Liver (tissue), 9 donors: Measurements from ENCODE around the gene WDR46. TPM values are rescaled to one million over a fixed set of nuclear protein-coding genes. Genes with fewer than 3 reads are reported as not detected.
A peak's percentile ranks its signal among the peaks of the same experiment; 100 is the strongest.

Experiments
- DNase-seq: peaks from one replicate; pipeline ENCODE4 v3.0.0-alpha.2; 2017; ENCODE audit warnings: low spot score
- H3K27ac ChIP-seq, 2 donors: one replicate each; pipeline ENCODE4 v1.7.0; 2013; ENCODE audit warnings: inconsistent platforms in 2 of 2, low read length in 2 of 2, control low read depth in 1 of 2, low read depth in 1 of 2, mild to moderate bottlenecking in 1 of 2
- H3K27me3 ChIP-seq, 4 donors: one replicate each; pipeline versions ENCODE4 v1.6.1 to v1.7.0; 2013; ENCODE audit warnings: low read length in 3 of 4, inconsistent platforms in 1 of 4, mild to moderate bottlenecking in 1 of 4, moderate library complexity in 1 of 4; ENCODE audit not compliant: control insufficient read depth in 4 of 4, insufficient read depth in 4 of 4
- H3K36me3 ChIP-seq, 4 donors: one replicate each; pipeline versions ENCODE4 v1.6.1 to v1.7.0; 2013; ENCODE audit warnings: low read length in 3 of 4, mild to moderate bottlenecking in 3 of 4, low read depth in 1 of 4, moderate library complexity in 1 of 4; ENCODE audit not compliant: control insufficient read depth in 4 of 4, insufficient read depth in 3 of 4
- H3K4me1 ChIP-seq, 4 donors: one replicate each; pipeline versions ENCODE4 v1.6.1 to v1.7.0; 2013; ENCODE audit warnings: low read length in 3 of 4, mild to moderate bottlenecking in 3 of 4, moderate library complexity in 1 of 4; ENCODE audit not compliant: control insufficient read depth in 4 of 4, insufficient read depth in 4 of 4
- H3K4me3 ChIP-seq, 3 donors: one replicate each; pipeline versions ENCODE4 v1.6.1 to v1.7.0; 2013; ENCODE audit warnings: low read length in 3 of 3, control low read depth in 1 of 3, low read depth in 1 of 3, mild to moderate bottlenecking in 1 of 3
- H3K9ac ChIP-seq, 2 donors: one replicate each; pipeline ENCODE4 v1.7.0; 2013; ENCODE audit warnings: low read length in 2 of 2, mild to moderate bottlenecking in 2 of 2, moderate library complexity in 2 of 2, control low read depth in 1 of 2, low read depth in 1 of 2
- H3K9me3 ChIP-seq, 4 donors: one replicate each; pipeline versions ENCODE4 v1.6.1 to v1.7.0; 2013; ENCODE audit warnings: low read length in 3 of 4; ENCODE audit not compliant: control insufficient read depth in 4 of 4
- EGR1 ChIP-seq, 2 donors: IDR thresholded peaks; 2 replicates each; pipeline ENCODE4 v1.6.1; 2016 to 2018; ENCODE audit warnings: antibody characterized with exemption in 2 of 2, low read depth in 2 of 2
- FOXA1 ChIP-seq: IDR thresholded peaks from 2 replicates; pipeline ENCODE4 v1.6.1; 2016; ENCODE audit warnings: antibody characterized with exemption
- FOXA2 ChIP-seq: IDR thresholded peaks from 2 replicates; pipeline ENCODE4 v1.6.1; 2016; ENCODE audit warnings: antibody characterized with exemption
- GABPA ChIP-seq, 2 donors: IDR thresholded peaks in 1 of 2; conservative IDR thresholded peaks in 1 of 2; 2 replicates each; pipeline ENCODE4 v1.6.1; 2016; ENCODE audit warnings: antibody characterized with exemption in 2 of 2, mild to moderate bottlenecking in 1 of 2, moderate library complexity in 1 of 2
- HNF4A ChIP-seq, 2 donors: conservative IDR thresholded peaks; 2 replicates each; pipeline ENCODE4 v1.6.1; 2016; ENCODE audit warnings: antibody characterized with exemption in 2 of 2, mild to moderate bottlenecking in 2 of 2
- HNF4G ChIP-seq: IDR thresholded peaks from 2 replicates; pipeline ENCODE4 v1.6.1; 2016; ENCODE audit warnings: antibody characterized with exemption
- JUND ChIP-seq, 2 donors: IDR thresholded peaks; 2 replicates each; pipeline ENCODE4 v1.6.1; 2016; ENCODE audit warnings: antibody characterized with exemption in 2 of 2
- MAX ChIP-seq: IDR thresholded peaks from 2 replicates; pipeline ENCODE4 v1.6.1; 2016; ENCODE audit warnings: antibody characterized with exemption
- NR2F2 ChIP-seq: IDR thresholded peaks from 2 replicates; pipeline ENCODE4 v1.6.1; 2016; ENCODE audit warnings: antibody characterized with exemption
- RAD21 ChIP-seq, 2 donors: IDR thresholded peaks; 2 replicates each; pipeline ENCODE4 v1.6.1; 2016; ENCODE audit warnings: antibody characterized with exemption in 2 of 2, mild to moderate bottlenecking in 2 of 2
- RXRA ChIP-seq, 2 donors: IDR thresholded peaks; 2 replicates each; pipeline ENCODE4 v1.6.1; 2017 to 2018; ENCODE audit warnings: antibody characterized with exemption in 2 of 2, mild to moderate bottlenecking in 1 of 2
- SP1 ChIP-seq: IDR thresholded peaks from 2 replicates; pipeline ENCODE4 v1.6.1; 2018; ENCODE audit warnings: antibody characterized with exemption, mild to moderate bottlenecking
- TAF1 ChIP-seq: conservative IDR thresholded peaks from 2 replicates; pipeline ENCODE4 v1.6.1; 2016; ENCODE audit warnings: antibody characterized with exemption, mild to moderate bottlenecking
- YY1 ChIP-seq: IDR thresholded peaks from 2 replicates; pipeline ENCODE4 v1.6.1; 2016; ENCODE audit warnings: antibody characterized with exemption, mild to moderate bottlenecking
- WGBS: extraction: QIAGEN DNeasy Blood & Tissue Kit; methylation state at CpG from one replicate; pipeline ENCODE4 v1.1.7; 2013; 5-methylcytosine and 5-hydroxymethylcytosine counted together
- polyA plus RNA-seq, 2 donors: library from polyadenylated mRNA; stranded (reverse) in 1 of 2; unstranded in 1 of 2; fragments of 200-250 nt in 1 of 2; fragments of >200 nt in 1 of 2; fragmentation: Nextera tagmentation in 1 of 2; extraction: Ambion mirVana in 1 of 2; gene quantifications; one replicate each; pipeline versions ENCODE4 v1.2.1 to v1.2.3, GENCODE V29; 2013 to 2015
- total RNA-seq, 2 donors: library from RNA; depleted of rRNA; stranded (reverse); fragments of >200 nt; gene quantifications; one replicate each; pipeline ENCODE4 v1.2.3, GENCODE V29; 2014
- TF ChIP-seq, protein P1 (sequence below): IDR thresholded peaks from 2 replicates; pipeline ENCODE4 v1.6.1; 2016; ENCODE audit warnings: antibody characterized with exemption
- TF ChIP-seq, protein P2 (sequence below): IDR thresholded peaks from 2 replicates; pipeline ENCODE4 v1.6.1; 2016; ENCODE audit warnings: antibody characterized with exemption
- TF ChIP-seq, protein P3 (sequence below): fragments of 150-350 bp; IDR thresholded peaks from 2 replicates; pipeline ENCODE4 v1.5.1; 2017; ENCODE audit warnings: improper control_type of control experiment, low read depth, low read length; ENCODE audit not compliant: missing input control
- donor health status: healthy.
- donor health status: healthy.
- donor health status: healthy.
- donor health status: healthy.
- donor health status: healthy.

The WDR46 gene
- total and polyA plus RNA-seq, 4 donors: 17.9 to 30.2 (median 25.7) TPM

DNA sequence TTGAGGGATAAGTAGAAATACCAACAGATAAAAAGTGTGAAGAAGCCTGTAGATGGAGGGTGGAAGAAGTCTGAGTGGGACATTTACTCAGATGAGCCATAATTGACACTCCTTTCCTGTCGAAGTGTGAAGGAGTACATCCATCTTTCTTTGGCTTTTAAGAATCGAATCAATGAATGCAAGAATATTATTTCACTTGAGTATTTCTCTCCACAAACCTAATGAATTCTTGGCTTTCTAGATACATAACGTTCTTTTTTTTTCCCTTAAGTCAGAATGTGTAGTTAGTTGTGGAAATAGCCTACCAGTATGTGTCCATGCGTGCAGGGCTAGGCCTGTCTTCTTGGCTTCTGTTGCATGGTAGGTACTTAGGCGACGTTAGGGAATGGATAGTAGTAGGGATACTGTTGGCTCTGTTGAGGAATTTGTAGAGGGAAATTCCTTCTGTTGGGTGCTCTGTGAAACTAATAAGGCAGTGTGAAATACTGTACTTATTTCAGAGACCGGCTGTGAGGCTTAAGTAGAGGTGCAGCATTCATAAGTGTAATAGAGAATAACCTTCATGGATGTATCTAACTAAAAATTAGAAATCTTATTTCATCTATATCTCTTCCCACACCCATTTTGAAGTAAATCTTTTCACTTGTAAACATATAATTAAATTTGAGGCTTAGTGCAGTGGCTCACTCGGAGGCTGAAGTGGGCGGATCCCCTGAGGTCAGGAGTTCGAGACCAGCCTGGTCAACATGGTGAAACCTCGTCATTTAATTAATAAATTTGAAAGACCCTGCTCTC, 15.7 kb downstream of the WDR46 start:
- no peaks in the 10 kb centered on the region for H3K9me3 ChIP-seq
- H3K27me3 ChIP-seq: no peaks in the 10 kb centered on the region
- peak overlapping the region; percentile 70 to 97 for H3K9ac ChIP-seq
- H3K36me3 ChIP-seq: peaks cover 0 to 34% (median 18%) of the 10 kb centered on the region in 4 donors
- no peak for TF ChIP-seq MAX
- TF ChIP-seq EGR1 (IDR thresholded peaks at IDR 0.05; ENCODE audit: low read depth in 2 of 2): no peak
- no peak for TF ChIP-seq FOXA1
- no peak for TF ChIP-seq TAF1
- H3K4me3 ChIP-seq: peak overlapping the region; percentile 4 to 97 (median 64)
- no peak overlapping the region for H3K27ac ChIP-seq
- 57% methylated on average over 11 of the region's 11 CpGs for WGBS
- no peak for DNase-seq
- peaks cover 9 to 54% (median 42%) of the 10 kb centered on the region in 4 donors for H3K4me1 ChIP-seq

GRCh38 chr6:33272275-33273128, 16.5 kb downstream of the WDR46 start:
- Histone ChIP-seq H3K4me3 (peak overlapping the region; percentile 64 to 97 (median 79)), H3K27ac (peak overlapping the region; percentile 25 to 87), H3K4me1 (peaks cover 9 to 51% (median 41%) of the 10 kb centered on the region in 4 donors), H3K36me3 (peaks cover 0 to 43% (median 26%) of the 10 kb centered on the region in 4 donors), H3K9ac (peak overlapping the region; percentile 70 to 97), H3K27me3 (no peaks in the 10 kb centered on the region), H3K9me3 (no peaks in the 10 kb centered on the region)
- WGBS: 18% methylated on average over 22 of the region's 22 CpGs
- TF ChIP-seq EGR1 (IDR thresholded peaks at IDR 0.05; ENCODE audit: low read depth in 2 of 2) (no peak), RXRA (IDR thresholded peaks at IDR 0.05) (no peak), JUND (IDR thresholded peaks at IDR 0.05) (no peak)
- no peak for DNase-seq

DNA sequence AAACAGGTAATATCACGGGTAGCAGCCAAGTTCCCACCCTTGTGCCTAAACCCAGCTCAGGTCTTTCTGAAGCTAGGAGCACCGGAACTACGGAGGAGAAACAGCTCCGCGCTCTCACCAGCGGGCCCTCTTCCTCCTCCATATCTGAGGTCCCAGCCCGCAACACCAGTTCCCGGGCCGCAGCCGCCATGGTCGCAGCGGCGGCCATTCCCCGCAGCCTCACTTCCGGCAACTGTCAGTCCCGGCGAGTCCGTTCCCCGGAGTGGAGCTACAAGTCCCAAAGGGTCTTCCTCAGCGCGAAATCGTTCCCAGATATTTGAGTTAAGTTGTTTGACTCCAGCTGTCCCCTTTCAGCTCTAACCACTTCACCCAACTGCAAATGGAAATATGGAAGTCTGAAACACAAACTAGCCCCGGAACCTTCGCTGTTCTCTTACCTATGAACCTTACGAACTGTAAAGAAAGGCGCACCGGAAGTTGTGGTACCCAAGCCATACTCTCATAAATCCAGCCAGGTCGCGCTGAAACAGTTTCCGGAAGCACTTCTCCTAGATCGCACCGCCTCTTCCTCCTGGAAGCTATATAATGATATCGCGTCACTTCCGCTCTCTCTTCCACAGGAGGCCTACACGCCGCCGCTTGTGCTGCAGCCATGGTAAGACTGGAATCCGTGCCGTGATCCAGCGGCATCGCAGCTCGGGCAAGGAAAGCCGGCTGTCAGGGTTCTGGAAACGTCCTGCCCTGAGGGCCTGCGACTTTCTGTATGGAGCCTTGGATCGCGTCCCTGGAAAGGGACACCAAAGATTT, 17.4 kb downstream of the WDR46 start, which contains the start of the genes RPS18 and VPS52:
TSS of gene RPS18 (plus strand) at position 608 of the 807 bp plus-strand sequence. CDS start at position 653, 45 bp downstream.
TSS of gene VPS52 (minus strand) at position 409 of the 807 bp plus-strand sequence. CDS start at position 208, 201 bp downstream.
- WGBS: under 1% methylated on average over 48 of the region's 48 CpGs
- Histone ChIP-seq H3K36me3 (peaks cover 3 to 51% (median 33%) of the 10 kb centered on the region in 4 donors), H3K9ac (peak within 1 kb of the TSS; percentile 97 to 98), H3K4me3 (peak within 1 kb of the TSS; percentile 64 to 97 (median 96)), H3K27me3 (no peaks in the 10 kb centered on the region), H3K4me1 (peaks cover 9 to 47% (median 40%) of the 10 kb centered on the region in 4 donors), H3K9me3 (no peaks in the 10 kb centered on the region), H3K27ac (peak within 1 kb of the TSS; percentile 83 to 87)
- DNase-seq: peak; percentile 90
- TF ChIP-seq FOXA2 (peak; percentile 18), SP1 (peak; percentile 53), YY1 (peak; percentile 99), GABPA (IDR thresholded peaks at IDR 0.05 in 1 of 2, conservative IDR thresholded peaks at IDR 0.05 in 1 of 2) (peak; percentile 99 to 100), RAD21 (IDR thresholded peaks at IDR 0.05) (peak in 1 of 2 donors; percentile 23), MAX (peak; percentile 87), RXRA (IDR thresholded peaks at IDR 0.05) (peak in 1 of 2 donors; percentile 45), FOXA1 (peak; percentile 25), NR2F2 (peak; percentile 68), HNF4A (conservative IDR thresholded peaks at IDR 0.05) (no peak), JUND (IDR thresholded peaks at IDR 0.05) (no peak), HNF4G (no peak)
- TF ChIP-seq, protein P1, sequence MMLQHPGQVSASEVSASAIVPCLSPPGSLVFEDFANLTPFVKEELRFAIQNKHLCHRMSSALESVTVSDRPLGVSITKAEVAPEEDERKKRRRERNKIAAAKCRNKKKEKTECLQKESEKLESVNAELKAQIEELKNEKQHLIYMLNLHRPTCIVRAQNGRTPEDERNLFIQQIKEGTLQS: no peak
- TF ChIP-seq, protein P2, sequence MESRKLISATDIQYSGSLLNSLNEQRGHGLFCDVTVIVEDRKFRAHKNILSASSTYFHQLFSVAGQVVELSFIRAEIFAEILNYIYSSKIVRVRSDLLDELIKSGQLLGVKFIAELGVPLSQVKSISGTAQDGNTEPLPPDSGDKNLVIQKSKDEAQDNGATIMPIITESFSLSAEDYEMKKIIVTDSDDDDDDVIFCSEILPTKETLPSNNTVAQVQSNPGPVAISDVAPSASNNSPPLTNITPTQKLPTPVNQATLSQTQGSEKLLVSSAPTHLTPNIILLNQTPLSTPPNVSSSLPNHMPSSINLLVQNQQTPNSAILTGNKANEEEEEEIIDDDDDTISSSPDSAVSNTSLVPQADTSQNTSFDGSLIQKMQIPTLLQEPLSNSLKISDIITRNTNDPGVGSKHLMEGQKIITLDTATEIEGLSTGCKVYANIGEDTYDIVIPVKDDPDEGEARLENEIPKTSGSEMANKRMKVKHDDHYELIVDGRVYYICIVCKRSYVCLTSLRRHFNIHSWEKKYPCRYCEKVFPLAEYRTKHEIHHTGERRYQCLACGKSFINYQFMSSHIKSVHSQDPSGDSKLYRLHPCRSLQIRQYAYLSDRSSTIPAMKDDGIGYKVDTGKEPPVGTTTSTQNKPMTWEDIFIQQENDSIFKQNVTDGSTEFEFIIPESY: peak; percentile 51
- TF ChIP-seq, protein P3, sequence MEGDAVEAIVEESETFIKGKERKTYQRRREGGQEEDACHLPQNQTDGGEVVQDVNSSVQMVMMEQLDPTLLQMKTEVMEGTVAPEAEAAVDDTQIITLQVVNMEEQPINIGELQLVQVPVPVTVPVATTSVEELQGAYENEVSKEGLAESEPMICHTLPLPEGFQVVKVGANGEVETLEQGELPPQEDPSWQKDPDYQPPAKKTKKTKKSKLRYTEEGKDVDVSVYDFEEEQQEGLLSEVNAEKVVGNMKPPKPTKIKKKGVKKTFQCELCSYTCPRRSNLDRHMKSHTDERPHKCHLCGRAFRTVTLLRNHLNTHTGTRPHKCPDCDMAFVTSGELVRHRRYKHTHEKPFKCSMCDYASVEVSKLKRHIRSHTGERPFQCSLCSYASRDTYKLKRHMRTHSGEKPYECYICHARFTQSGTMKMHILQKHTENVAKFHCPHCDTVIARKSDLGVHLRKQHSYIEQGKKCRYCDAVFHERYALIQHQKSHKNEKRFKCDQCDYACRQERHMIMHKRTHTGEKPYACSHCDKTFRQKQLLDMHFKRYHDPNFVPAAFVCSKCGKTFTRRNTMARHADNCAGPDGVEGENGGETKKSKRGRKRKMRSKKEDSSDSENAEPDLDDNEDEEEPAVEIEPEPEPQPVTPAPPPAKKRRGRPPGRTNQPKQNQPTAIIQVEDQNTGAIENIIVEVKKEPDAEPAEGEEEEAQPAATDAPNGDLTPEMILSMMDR: no peak
